Measurements from ENCODE around the gene CHDH.

GRCh38 chr3:53865732-53866499, 19.7 kb upstream of the CHDH start:
- TF ChIP-seq CTCF (IDR thresholded peaks at IDR 0.05; ENCODE audit: low read depth, low read length, poor library complexity, severe bottlenecking): no peak
- TF ChIP-seq EZH2phosphoT487 (IDR thresholded peaks at IDR 0.05; ENCODE audit: borderline replicate concordance, low read length): no peak
